HG03175 (cell line): ENCODE data around the gene TCERG1L.
"Not testable (repeated sequence)": the region's sequence is repeated elsewhere in the genome, so short reads cannot be mapped to it uniquely, and the experiment has no call there.

Experiments
- ATAC-seq: cut with Tn5 transposase; IDR thresholded peaks from one replicate; pipeline ENCODE4 v1.9.1; 2021; ENCODE audit warnings: mild to moderate bottlenecking, moderate library complexity; ENCODE audit not compliant: unreplicated experiment

Gene TCERG1L

GRCh38 chr10:131195558-131196159, 115.9 kb downstream of the TCERG1L start:
- ATAC-seq: no peak

GRCh38 chr10:131195116-131195515, 116.4 kb downstream of the TCERG1L start:
- no peak for ATAC-seq

GRCh38 chr10:131193923-131194322, 117.6 kb downstream of the TCERG1L start:
- no peak for ATAC-seq

- ATAC-seq: no peak
These were observed 123.0 kb downstream of the TCERG1L start for GRCh38 chr10:131188494-131188893.

- ATAC-seq: no peak
These were observed 123.6 kb downstream of the TCERG1L start for GRCh38 chr10:131187926-131188325.

- ATAC-seq: no peak
These were observed 124.2 kb downstream of the TCERG1L start for GRCh38 chr10:131187274-131187673.

DNA sequence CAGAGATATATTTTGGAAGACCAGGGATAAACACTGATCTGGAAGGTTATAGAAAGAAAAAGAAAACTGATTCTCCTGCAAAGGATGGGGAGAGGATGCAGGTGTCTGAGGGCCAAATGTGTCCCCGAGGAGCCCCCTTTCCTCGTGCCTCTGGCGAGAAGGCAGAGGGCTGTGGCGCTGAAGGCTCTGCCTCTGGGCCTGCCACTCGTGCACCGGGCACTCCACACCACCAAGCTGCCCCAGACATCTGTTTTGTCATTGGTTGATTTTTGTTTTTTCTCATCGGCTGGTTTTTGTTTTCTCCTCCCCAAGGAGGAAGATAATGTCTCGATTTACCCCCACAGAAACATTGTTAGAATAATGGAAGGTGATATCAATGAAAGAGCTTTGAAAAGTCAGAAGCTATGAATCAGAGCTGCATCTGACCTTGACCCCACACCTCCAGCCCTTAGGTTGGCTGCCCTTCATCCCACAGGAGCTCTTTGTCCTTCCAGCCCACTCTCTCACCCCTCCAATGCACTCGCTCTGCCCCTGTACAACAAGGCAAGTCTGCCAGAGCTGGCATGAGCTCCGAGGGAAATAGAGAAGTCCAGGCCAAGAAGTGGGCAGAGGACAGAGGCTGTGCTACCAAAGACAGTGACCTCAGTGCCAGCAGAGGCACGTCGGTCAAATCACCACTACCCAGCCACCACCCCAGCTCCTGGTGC, 124.8 kb downstream of the TCERG1L start:
- ATAC-seq: no peak

GRCh38 chr10:131184503-131184902, 127.0 kb downstream of the TCERG1L start:
- ATAC-seq: no peak

GRCh38 chr10:131183546-131184045, 127.9 kb downstream of the TCERG1L start:
- no peak for ATAC-seq

DNA sequence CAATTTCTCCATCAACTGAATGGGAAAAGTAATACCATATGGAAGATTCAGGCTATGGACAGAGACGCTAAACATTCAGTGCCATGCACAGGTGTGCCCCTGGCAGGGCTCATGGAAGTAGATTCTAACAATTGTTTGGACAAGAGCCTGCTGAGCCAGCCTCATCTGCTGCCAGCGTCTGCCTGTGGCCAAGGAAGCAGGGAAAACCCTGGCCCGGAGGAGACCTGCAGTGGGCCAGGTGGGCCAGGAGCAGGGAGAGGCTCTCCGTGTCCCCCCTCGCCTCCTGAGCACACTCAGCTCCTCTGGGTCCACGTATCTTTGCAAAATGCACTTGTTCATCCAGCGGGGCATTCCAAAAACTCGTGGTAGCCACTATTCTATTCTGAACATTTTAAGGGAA, 130.1 kb downstream of the TCERG1L start:
- no peak for ATAC-seq

GRCh38 chr10:131180740-131181415, 130.6 kb downstream of the TCERG1L start:
- ATAC-seq: no peak

GRCh38 chr10:131180086-131180485, 131.4 kb downstream of the TCERG1L start:
- ATAC-seq: no peak

DNA sequence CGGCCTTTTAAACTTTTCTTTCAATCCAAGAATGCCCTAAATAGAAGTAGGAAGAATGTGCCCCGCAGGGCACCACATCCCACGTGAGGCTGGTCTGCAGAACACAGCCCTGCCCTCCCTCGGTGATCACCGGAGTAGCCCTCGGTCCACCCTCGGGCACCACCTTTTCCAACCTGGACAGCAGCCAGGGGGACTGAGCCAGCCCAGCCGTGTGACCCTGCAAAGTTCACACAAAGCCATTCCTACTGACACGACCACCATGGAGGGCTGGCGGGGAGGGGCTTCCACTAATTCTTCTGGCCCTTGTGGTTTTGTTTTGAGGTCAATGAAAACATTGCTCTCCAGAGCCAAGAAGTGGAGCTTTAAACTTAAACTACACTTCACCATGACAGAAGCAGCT, 132.2 kb downstream of the TCERG1L start:
- ATAC-seq: no peak

DNA sequence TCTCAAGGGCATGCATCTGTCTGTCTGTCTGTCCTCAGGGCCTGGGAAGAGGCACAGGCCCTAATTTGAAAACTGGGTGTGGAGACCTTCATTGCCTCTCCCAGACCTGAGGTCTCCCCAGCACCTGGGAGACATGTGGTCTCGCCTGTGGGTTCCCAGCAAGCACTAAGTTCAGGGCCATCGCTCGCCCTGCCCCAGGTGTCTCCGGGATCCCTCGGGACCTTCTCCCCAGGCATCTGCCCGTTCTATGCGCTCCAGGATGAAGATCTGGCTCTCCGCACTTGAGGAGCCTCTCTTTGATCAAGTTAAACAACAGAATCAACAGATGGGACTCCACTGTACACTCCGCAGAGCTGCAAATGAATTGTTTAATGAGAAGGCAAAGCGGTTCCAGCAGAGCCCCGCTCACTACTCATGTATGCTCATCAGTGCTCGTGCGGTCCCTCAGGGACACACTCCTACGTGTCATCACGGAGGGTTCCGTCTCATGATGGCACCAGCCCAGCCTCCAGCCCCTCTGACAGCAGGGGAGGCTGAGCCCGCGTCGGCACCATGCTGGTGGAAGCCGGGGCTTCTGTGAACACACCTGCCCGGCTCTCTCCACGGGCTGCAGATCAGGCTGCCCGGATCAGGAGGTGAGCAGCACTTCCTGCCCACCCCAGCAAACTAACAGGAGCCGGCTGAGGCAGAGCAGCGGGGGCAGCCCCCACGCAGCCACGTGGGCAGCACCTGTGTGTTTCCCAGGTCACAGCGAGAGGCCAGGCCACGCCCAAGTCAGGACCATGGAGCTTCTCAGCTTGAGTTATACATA, 132.8 kb downstream of the TCERG1L start:
- ATAC-seq: no peak

GRCh38 chr10:131177431-131178327, 133.8 kb downstream of the TCERG1L start:
- ATAC-seq: no peak

DNA sequence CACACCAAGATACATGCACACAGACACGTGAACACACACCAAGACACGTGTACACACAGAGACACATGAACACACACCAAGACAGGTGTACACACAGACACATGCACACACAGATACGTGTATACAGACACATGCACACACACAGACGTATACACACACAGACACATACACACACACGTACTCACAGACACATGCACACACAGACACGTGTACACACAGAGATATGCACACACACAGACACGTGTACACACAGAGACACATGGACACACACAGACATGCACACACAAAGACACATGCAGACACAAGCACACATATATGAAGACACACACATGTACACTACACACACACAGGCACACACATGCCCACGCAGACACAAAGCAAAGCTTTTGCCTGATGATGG, 134.6 kb downstream of the TCERG1L start:
- no peak for ATAC-seq

GRCh38 chr10:131176324-131176723, 135.2 kb downstream of the TCERG1L start:
- ATAC-seq: not testable (repeated sequence)

- no peak for ATAC-seq
These were observed 135.6 kb downstream of the TCERG1L start for GRCh38 chr10:131175891-131176290.

GRCh38 chr10:131174651-131175540, 136.6 kb downstream of the TCERG1L start:
- ATAC-seq: no peak
